Measurements from ENCODE around the gene BZW2. TPM values are rescaled to one million over a fixed set of nuclear protein-coding genes. Genes with fewer than 3 reads are reported as not detected.

The BZW2 gene
- total RNA-seq, 1 donor from 2014 or later: 126 TPM

DNA sequence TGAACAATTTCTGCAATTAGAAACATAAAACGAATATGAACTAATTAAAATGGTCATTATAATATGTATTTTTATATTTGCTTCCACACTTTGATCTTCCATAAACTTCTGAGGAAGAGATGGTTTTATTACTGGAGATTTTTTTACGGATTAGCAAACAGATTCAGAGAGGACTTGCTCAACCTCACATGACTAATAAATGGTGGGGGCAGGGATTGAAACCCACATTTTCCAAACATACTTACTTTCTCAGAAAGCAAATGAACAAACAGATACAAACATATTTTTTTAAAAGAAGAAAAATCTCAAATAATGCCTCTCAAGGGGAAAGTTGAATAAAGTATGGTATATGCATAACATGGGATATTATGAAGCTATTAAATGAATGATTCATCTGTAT is 18.7 kb upstream of the BZW2 start:
- H3K9me3 ChIP-seq (ENCODE audit: low read depth): no peaks in the 10 kb centered on the region
- H2AFZ ChIP-seq (replicated peaks): no peak overlapping the region
- H3K4me2 ChIP-seq: no peak overlapping the region
- H3K4me3 Mint-ChIP-seq: no peak overlapping the region
- no peak overlapping the region for H3K27ac Mint-ChIP-seq
- peaks cover 13% of the 10 kb centered on the region for H3K36me3 ChIP-seq
- no peak for DNase-seq (ENCODE audit: low spot score)
- H3K9me3 Mint-ChIP-seq: no peaks in the 10 kb centered on the region
- H4K20me1 ChIP-seq (ENCODE audit: low read depth): peaks cover 27% of the 10 kb centered on the region
- peaks cover 16% of the 10 kb centered on the region for H3K36me3 Mint-ChIP-seq
- no peaks in the 10 kb centered on the region for H3K4me1 Mint-ChIP-seq
- no peak overlapping the region for H3K4me3 ChIP-seq
- no peaks in the 10 kb centered on the region for H3K27me3 Mint-ChIP-seq (ENCODE audit: insufficient read depth, low read depth)
- peaks cover 16% of the 10 kb centered on the region for H3F3A ChIP-seq (ENCODE audit: low read depth)
- H3K27me3 ChIP-seq: no peaks in the 10 kb centered on the region
- no peak overlapping the region for H3K9ac ChIP-seq
- H3K4me1 ChIP-seq: peaks cover 21% of the 10 kb centered on the region
- no peak overlapping the region for H3K27ac ChIP-seq
- H3K79me2 ChIP-seq (ENCODE audit: low read depth): peaks cover 6% of the 10 kb centered on the region
- TF ChIP-seq, protein P1, sequence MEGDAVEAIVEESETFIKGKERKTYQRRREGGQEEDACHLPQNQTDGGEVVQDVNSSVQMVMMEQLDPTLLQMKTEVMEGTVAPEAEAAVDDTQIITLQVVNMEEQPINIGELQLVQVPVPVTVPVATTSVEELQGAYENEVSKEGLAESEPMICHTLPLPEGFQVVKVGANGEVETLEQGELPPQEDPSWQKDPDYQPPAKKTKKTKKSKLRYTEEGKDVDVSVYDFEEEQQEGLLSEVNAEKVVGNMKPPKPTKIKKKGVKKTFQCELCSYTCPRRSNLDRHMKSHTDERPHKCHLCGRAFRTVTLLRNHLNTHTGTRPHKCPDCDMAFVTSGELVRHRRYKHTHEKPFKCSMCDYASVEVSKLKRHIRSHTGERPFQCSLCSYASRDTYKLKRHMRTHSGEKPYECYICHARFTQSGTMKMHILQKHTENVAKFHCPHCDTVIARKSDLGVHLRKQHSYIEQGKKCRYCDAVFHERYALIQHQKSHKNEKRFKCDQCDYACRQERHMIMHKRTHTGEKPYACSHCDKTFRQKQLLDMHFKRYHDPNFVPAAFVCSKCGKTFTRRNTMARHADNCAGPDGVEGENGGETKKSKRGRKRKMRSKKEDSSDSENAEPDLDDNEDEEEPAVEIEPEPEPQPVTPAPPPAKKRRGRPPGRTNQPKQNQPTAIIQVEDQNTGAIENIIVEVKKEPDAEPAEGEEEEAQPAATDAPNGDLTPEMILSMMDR (IDR thresholded peaks at IDR 0.05): no peak
- TF ChIP-seq EZH2 (IDR thresholded peaks at IDR 0.05) (no peak), EZH2phosphoT487 (IDR thresholded peaks at IDR 0.05) (no peak)

DNA sequence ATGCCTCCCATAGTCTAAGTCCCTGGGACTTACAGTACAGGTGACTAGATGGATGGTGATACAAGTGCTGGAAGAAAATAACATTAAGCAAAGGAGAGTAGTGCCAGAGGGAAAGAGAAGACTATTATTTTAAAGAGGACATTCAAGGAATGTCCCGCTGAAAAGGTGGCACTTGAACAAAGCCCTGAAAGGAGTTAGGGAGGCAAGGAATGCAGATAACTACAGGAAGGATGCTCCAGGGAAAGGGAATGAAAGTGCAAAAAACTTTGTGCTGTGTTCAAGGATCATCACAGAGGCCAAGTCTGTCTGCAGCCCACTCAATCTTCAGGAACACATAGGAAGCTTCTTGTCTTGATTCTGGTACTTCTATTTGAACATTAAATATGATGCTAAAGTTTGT is 15.3 kb upstream of the BZW2 start:
- Histone ChIP-seq H3K79me2 (ENCODE audit: low read depth) (peaks cover 6% of the 10 kb centered on the region), H3K9me3 (ENCODE audit: low read depth) (no peaks in the 10 kb centered on the region), H3K4me1 (peaks cover 28% of the 10 kb centered on the region), H3F3A (ENCODE audit: low read depth) (peaks cover 16% of the 10 kb centered on the region), H3K9ac (no peak overlapping the region), H4K20me1 (ENCODE audit: low read depth) (peaks cover 27% of the 10 kb centered on the region), H3K27ac (no peak overlapping the region), H3K4me2 (peak overlapping the region; percentile 34), H3K4me3 (no peak overlapping the region), H3K36me3 (peaks cover 2% of the 10 kb centered on the region), H3K27me3 (no peaks in the 10 kb centered on the region), H2AFZ (replicated peaks) (no peak overlapping the region)
- Mint-ChIP-seq H3K4me1 (no peaks in the 10 kb centered on the region), H3K4me3 (no peak overlapping the region), H3K9me3 (no peaks in the 10 kb centered on the region), H3K36me3 (peaks cover 17% of the 10 kb centered on the region), H3K27me3 (ENCODE audit: insufficient read depth, low read depth) (no peaks in the 10 kb centered on the region), H3K27ac (no peak overlapping the region)
- peak; percentile 45 for DNase-seq (ENCODE audit: low spot score)
- TF ChIP-seq EZH2phosphoT487 (IDR thresholded peaks at IDR 0.05) (no peak), EZH2 (IDR thresholded peaks at IDR 0.05) (no peak)
- TF ChIP-seq, protein P1 (IDR thresholded peaks at IDR 0.05): no peak

DNA sequence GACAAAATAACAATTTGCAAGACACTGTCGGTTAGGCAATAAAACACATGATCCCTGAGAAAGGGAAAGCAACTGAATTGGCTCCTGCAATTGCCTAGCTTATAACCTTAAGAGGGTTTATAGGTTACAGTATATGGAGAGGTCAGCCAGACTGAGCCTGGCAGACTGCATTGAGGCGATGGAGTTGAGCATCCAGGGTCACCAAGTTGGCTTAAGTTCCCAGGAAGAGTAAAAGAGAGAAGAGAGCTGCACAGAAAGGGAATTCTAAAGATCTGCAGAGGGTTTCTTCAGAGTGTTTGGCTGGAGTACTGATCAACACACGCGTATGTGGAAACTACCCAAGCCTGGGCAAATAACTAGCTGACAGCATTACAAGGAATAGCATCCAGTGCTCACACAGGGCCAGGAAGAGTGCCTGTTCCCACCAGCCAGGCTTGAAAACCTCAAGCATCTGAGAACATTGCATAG is 11.7 kb upstream of the BZW2 start:
- no peak overlapping the region for H3K9ac ChIP-seq
- TF ChIP-seq EZH2phosphoT487 (IDR thresholded peaks at IDR 0.05): no peak
- TF ChIP-seq, protein P1 (IDR thresholded peaks at IDR 0.05): no peak
- no peak for TF ChIP-seq EZH2 (IDR thresholded peaks at IDR 0.05)
- no peaks in the 10 kb centered on the region for H3K27me3 ChIP-seq
- no peaks in the 10 kb centered on the region for H3K27me3 Mint-ChIP-seq (ENCODE audit: insufficient read depth, low read depth)
- H3K4me3 ChIP-seq: no peak overlapping the region
- H3K4me1 Mint-ChIP-seq: peaks cover 21% of the 10 kb centered on the region
- peaks cover 33% of the 10 kb centered on the region for H3K79me2 ChIP-seq (ENCODE audit: low read depth)
- H3F3A ChIP-seq (ENCODE audit: low read depth): peaks cover 11% of the 10 kb centered on the region
- no peak overlapping the region for H2AFZ ChIP-seq (replicated peaks)
- no peak for DNase-seq (ENCODE audit: low spot score)
- peaks cover 5% of the 10 kb centered on the region for H3K36me3 ChIP-seq
- H3K4me1 ChIP-seq: peaks cover 45% of the 10 kb centered on the region
- peaks cover 28% of the 10 kb centered on the region for H3K36me3 Mint-ChIP-seq
- no peak overlapping the region for H3K4me3 Mint-ChIP-seq
- no peak overlapping the region for H3K27ac ChIP-seq
- H3K4me2 ChIP-seq: no peak overlapping the region
- peaks cover 20% of the 10 kb centered on the region for H4K20me1 ChIP-seq (ENCODE audit: low read depth)
- H3K27ac Mint-ChIP-seq: no peak overlapping the region
- H3K9me3 Mint-ChIP-seq: no peaks in the 10 kb centered on the region
- H3K9me3 ChIP-seq (ENCODE audit: low read depth): no peaks in the 10 kb centered on the region
